ENCODE measurements around the gene VWA5B1. TPM values are rescaled to one million over a fixed set of nuclear protein-coding genes. Genes with fewer than 3 reads are reported as not detected.
A peak's percentile ranks its signal among the peaks of the same experiment; 100 is the strongest.

Gene VWA5B1
- total RNA-seq, 3 donors from 2014 or later = 0.16 to 2.1 (median 0.80) TPM

GRCh38 chr1:20376171-20376570, 85.5 kb downstream of the VWA5B1 start:
- H3K4me1 ChIP-seq (ENCODE audit: low read depth) = no peaks in the 10 kb centered on the region
- intact Hi-C loops (cut with DNase I, micrococcal nuclease) = loop anchor here in 1 of 2 donors (10.0 kb wide), 1 partner anchor 119 kb away; no protein-coding TSS in a partner anchor
- TF ChIP-seq, protein P1, sequence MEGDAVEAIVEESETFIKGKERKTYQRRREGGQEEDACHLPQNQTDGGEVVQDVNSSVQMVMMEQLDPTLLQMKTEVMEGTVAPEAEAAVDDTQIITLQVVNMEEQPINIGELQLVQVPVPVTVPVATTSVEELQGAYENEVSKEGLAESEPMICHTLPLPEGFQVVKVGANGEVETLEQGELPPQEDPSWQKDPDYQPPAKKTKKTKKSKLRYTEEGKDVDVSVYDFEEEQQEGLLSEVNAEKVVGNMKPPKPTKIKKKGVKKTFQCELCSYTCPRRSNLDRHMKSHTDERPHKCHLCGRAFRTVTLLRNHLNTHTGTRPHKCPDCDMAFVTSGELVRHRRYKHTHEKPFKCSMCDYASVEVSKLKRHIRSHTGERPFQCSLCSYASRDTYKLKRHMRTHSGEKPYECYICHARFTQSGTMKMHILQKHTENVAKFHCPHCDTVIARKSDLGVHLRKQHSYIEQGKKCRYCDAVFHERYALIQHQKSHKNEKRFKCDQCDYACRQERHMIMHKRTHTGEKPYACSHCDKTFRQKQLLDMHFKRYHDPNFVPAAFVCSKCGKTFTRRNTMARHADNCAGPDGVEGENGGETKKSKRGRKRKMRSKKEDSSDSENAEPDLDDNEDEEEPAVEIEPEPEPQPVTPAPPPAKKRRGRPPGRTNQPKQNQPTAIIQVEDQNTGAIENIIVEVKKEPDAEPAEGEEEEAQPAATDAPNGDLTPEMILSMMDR (IDR thresholded peaks at IDR 0.05) = no peak
- H3K9me3 ChIP-seq = no peaks in the 10 kb centered on the region
- no peaks in the 10 kb centered on the region for H3K36me3 ChIP-seq (ENCODE audit: low read depth)
- DNase-seq = no peak
- H3K4me3 ChIP-seq = no peak overlapping the region
- ATAC-seq = no peak

DNA sequence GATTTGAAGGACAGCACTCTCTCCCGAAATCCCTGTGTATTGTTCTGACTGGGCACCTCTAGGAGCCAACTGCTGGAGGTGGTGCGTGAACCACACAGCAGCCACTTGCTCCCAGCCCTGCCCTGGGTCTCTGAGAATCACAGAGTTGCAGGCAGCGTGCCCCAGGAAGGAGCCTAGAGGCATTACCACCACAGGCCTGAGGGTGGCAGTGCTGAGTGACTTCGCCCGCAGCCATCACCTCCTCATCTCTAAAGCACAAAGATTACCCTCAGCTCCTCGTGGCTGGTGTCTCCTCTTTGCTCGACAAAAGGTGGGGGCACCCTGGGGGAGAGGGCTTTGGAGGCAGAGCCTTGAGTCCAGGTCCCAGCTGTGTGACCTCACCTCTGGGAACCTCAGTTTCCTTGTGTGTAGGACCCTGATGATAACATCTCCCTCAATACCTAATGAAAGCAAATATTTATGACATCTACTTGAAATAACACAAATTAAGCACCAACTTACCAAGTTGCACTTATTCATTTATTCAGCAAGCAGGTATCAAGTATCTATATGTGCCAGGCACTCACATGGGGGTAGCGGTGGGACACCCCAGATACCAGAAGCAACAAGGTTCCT, 86.3 kb downstream of the VWA5B1 start:
- TF ChIP-seq, protein P1 (IDR thresholded peaks at IDR 0.05) = peak; percentile 79
- intact Hi-C loops (cut with DNase I, micrococcal nuclease) = loop anchor here in 1 of 2 donors (10.0 kb wide), 1 partner anchor 118 kb away; no protein-coding TSS in a partner anchor
- ATAC-seq = peak; percentile 90
- peak in 2 of 3 donors; percentile 67 to 77 for DNase-seq
- H3K4me3 ChIP-seq = no peak overlapping the region
- no peaks in the 10 kb centered on the region for H3K4me1 ChIP-seq (ENCODE audit: low read depth)
- no peaks in the 10 kb centered on the region for H3K36me3 ChIP-seq (ENCODE audit: low read depth)
- no peaks in the 10 kb centered on the region for H3K9me3 ChIP-seq

- Histone ChIP-seq H3K36me3 (ENCODE audit: low read depth) (no peaks in the 10 kb centered on the region), H3K4me3 (no peak overlapping the region), H3K9me3 (no peaks in the 10 kb centered on the region), H3K4me1 (ENCODE audit: low read depth) (no peaks in the 10 kb centered on the region)
- intact Hi-C loops (cut with DNase I, micrococcal nuclease) = loop anchor here in 1 of 2 donors (10.0 kb wide), 1 partner anchor 117 kb away; no protein-coding TSS in a partner anchor
- TF ChIP-seq, protein P1 (IDR thresholded peaks at IDR 0.05) = no peak
- no peak for ATAC-seq
- DNase-seq = no peak
Measured at GRCh38 chr1:20377516-20378270, 87.0 kb downstream of the VWA5B1 start.

DNA sequence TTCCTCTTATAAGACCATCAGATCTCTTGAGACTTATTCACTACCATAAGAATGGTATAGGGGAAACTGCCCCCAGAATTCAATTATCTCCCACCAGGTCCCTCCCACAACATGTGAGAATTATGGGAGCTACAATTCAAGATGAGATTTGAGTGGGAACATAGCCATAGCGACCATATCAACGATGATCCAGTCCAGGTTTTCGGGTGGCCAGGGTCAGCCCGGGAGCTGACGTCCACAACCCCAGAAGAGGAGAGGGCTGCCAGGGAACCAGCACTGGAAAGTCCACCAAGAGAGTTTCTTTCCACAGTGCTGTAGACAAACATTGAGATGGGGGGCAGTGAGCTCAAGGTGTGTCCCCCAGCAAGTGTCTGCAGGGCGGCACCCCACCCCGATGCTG, 88.4 kb downstream of the VWA5B1 start:
- Histone ChIP-seq H3K36me3 (ENCODE audit: low read depth) (no peaks in the 10 kb centered on the region), H3K4me3 (no peak overlapping the region), H3K9me3 (no peaks in the 10 kb centered on the region), H3K4me1 (ENCODE audit: low read depth) (no peaks in the 10 kb centered on the region)
- no peak for ATAC-seq
- intact Hi-C loops (cut with DNase I, micrococcal nuclease) = loop anchor here in 1 of 2 donors (10.0 kb wide), 1 partner anchor 116 kb away; no protein-coding TSS in a partner anchor
- TF ChIP-seq, protein P1 (IDR thresholded peaks at IDR 0.05) = no peak
- DNase-seq = no peak

DNA sequence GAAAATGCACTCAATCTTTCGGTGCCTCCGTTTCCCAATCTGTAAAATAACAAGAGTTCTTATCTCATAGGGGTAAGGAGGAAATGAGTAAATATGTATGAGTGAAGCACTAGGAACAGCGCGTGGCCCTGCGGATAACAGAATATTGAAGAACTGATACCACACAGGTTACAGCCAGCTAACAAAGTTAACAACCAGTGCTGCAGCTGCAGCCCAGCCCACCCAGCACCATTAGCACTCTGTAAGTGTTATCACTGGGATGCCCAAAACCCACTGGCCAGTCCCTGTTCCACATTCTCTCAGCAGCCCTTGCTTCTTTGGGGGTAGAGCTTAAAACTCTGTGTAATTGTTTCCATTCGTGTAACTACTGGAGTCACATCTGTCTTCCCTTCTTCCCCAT, 89.5 kb downstream of the VWA5B1 start:
- Histone ChIP-seq H3K9me3 (no peaks in the 10 kb centered on the region), H3K4me1 (ENCODE audit: low read depth) (no peaks in the 10 kb centered on the region), H3K4me3 (no peak overlapping the region), H3K36me3 (ENCODE audit: low read depth) (no peaks in the 10 kb centered on the region)
- DNase-seq = no peak
- intact Hi-C loops (cut with DNase I, micrococcal nuclease) = no loop called here
- ATAC-seq = no peak
- TF ChIP-seq, protein P1 (IDR thresholded peaks at IDR 0.05) = no peak

Measured in mucosa of descending colon (tissue), 3 donors.